ENCODE measurements around the gene DTNB.

DNA sequence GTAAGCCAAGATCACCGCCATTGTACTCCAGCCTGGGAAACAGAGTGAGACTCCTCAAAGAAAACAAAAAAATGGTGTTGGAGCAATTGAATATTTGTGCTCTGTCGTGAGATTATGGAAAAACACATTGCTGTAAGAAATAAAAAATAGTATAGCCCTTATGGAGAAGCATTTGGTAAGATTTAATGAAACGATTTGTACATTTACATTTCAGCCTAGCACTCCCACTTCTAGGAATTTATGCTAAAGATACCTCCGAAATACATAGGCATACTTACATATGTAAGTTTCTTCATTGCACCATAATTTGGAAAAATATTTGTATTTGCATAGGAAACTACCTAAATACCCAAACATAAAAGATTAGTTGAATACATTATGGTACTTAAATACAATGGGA, 8.7 kb upstream of the DTNB start:
- TF ChIP-seq CTCF (IDR thresholded peaks at IDR 0.05) (no peak), EP300 (IDR thresholded peaks at IDR 0.05; ENCODE audit: low read depth) (no peak)
